Epidermal melanocyte (primary cell): ENCODE data around the gene HOXC11.

ENCODE experiments used
- DNase-seq: peaks from one replicate; pipeline ENCODE4 v3.0.0; 2011; ENCODE audit warnings: low spot score; ENCODE audit not compliant: insufficient read length

HOXC11 gene

GRCh38 chr12:53973236-53974042 lies 513 bp downstream of the HOXC11 start:
- no peak for DNase-seq

DNA sequence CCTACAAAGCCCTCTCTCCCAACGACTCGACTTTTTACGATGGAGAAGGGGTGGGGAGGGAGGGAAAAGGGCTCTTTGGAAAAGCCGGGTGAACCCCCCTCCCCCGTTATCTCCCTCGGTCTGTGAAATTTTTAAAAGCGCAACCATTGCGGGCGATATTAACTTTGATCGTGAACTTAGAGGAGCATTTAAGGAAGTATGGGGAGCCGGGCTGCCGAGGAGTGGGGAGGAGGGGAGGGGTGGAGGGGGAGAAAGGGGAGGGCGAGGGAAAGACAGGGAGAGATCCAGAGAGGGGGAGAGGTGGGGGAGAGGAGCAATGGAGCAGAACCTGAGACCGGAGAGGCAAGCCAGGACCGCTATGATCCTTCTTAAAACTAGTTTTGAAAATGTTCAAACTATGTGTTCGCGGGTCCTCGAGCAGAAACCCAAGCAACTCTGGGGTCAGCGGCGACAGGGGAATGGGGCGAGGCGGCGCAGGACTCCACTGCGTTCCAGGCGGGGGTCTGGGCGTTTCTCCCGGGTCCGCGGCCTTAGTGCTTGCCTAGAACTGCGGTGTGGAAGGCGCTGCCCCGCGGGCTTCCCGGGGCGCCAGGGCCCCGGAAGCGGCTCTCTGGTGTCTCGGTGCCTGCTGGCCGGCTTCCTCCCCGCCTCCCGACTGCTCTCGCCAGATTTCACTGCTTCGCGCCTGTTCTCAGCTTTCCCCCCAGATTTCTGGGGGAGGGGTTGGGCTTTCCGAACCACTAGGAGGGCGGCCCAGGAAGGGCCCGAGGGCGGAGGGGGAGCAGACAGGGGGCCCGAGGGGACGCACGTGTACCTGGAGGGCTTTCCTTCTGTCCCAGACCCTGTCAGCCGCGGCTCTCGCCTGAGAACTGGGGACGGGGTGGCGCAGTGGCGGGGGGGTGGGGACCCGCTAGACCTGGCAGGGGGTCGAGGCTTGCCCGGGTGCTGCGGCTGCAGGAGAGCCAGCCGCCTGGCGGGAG lies 1.4 kb downstream of the HOXC11 start, which contains the start of gene HOTAIR:
HOTAIR (minus strand) TSS at position 871 of the 980 bp plus-strand sequence.
- no peak for DNase-seq

- no peak for DNase-seq
These were observed 2.1 kb downstream of the HOXC11 start for GRCh38 chr12:53975064-53975471.

DNA sequence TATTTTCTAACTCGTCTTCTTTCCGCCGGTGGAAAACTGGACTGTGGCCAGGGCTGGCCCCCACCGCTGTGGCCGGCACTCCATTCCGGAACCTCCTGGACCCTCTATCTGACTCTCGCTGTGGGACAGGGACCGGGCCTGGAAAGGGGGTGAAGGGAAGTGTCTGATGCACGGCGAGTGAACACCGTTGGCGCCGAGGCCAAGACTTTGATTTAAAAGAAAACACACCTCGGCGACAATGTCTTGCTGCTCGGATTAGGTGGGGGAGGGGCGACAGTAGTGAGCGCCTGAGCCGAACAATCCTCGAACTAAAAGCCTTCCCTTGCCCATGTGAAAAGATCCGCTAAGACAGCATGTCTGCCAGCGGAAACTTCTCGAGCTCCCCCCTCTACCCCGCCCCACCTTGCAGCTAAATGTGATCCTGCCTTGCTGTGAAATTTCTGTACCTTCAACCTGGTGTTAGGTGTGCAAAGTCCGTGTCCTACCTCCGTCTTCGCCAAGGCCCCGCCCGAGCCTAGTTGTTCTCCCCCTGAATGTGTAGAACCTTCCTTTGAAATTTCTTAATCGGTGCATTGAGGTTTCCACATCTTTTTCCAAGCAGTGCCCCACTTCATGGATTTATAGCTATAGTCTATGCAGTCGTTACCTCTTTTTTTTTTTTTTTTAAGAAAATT lies 2.7 kb downstream of the HOXC11 start:
- DNase-seq, result no peak

DNA sequence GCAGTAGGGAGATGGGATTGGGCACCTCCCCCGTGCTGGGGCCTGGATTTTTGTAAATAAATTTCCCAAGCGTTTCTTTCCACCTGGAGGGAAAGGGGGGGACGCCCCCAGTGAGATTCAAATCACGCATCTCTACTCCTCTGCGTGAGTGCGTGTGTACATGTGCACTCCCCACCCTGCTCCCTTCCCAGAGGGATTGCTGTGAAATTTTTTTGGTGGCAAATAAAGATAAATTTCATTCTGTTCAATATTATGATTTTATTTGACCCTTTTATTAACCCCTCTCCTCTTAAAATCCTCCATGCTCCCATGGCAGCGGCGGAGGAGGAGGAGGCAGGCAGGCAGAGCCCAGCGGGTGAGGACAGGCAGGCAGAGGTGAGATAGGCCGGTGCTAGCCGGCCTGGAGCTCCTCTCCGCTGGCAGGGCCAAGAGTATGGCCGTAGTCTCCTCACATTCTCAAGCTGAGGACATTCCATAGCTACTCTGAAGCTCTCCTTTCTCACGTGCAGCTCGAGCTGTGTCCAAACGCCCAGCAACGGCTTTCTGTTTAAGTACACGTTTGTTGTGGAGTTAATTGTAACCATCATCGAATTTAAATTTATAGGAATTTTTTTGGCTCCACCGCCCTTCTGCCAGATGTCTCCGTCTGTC lies 3.4 kb downstream of the HOXC11 start:
- DNase-seq, result no peak

GRCh38 chr12:53976823-53977595 lies 4.1 kb downstream of the HOXC11 start:
- DNase-seq, result no peak

DNA sequence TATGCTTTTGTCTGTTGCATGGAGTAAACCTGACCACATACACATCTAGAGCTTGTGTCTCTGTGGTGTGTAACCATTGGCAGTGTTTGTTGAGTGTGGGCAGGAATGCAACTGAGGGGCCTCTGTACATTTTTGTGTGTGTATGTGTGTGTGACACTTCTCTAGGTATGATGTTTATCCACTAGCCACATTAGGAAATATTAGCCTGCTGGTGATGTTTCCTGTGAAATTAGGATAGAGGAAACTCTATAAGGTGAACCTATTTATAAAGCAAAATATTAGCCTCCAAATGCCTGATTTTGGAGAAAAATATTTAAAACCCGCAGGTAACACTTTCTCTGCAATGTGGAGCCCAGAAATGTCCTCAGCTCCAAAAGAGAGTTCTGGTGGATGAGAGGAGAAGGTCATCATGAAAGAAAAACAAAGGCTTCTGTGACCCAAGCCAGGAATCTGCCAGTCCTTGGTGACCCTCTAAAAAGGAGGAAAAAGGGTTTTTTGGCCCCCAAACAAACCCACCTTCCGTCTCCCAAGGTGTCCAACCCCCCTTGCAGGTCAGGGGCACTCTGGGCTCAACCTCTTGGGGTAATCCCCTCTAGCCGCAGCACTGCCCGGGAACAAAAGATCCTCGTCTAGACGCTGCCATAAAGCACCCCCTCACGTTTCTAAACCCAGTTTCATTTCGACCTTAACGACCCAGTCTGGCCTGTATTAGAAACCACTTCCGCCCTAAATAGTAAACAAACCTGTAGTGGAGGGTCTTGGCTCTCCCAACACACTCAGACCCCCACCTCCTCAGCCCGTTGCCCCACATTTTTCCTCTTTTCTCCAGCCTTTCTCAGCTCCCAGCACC lies 4.9 kb downstream of the HOXC11 start:
- no peak for DNase-seq

- DNase-seq, result no peak
These were observed 5.8 kb downstream of the HOXC11 start for GRCh38 chr12:53978477-53979356.

DNA sequence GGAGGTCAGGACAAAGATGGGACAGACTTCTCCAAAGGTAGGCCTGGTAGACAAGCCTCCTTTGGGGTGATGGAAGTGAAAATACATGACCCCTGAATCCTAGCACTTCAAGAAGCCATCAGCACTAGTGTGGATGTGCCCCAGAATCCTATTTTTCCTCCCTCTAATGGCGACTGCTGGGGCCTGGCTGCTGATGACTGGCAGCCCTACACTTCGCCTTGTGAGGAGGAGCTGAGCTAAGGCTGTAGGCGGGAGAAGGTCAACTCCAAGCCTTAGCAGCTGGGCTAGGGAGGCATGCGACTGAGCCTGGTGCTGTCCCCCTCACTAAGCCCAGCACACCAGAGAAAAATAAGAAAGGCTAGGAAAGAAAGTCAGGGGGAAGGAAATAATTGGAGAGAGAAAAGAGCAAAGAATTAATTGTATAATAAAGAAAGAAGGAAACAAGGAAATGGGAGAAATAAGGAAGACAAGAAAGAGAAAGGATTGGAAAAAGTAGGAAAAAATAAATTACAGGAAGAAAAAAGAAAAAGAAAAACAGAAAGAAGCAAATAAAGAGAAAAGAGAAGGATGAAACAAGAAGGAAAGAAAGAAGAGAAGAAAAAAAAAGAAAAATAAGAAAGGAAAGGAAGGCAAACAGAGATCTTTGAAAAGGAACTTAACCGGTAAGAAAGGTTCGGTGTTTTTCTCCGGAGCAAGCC lies 7.3 kb downstream of the HOXC11 start:
- no peak for DNase-seq

- no peak for DNase-seq
These were observed 8.0 kb downstream of the HOXC11 start for GRCh38 chr12:53980802-53981496.

DNA sequence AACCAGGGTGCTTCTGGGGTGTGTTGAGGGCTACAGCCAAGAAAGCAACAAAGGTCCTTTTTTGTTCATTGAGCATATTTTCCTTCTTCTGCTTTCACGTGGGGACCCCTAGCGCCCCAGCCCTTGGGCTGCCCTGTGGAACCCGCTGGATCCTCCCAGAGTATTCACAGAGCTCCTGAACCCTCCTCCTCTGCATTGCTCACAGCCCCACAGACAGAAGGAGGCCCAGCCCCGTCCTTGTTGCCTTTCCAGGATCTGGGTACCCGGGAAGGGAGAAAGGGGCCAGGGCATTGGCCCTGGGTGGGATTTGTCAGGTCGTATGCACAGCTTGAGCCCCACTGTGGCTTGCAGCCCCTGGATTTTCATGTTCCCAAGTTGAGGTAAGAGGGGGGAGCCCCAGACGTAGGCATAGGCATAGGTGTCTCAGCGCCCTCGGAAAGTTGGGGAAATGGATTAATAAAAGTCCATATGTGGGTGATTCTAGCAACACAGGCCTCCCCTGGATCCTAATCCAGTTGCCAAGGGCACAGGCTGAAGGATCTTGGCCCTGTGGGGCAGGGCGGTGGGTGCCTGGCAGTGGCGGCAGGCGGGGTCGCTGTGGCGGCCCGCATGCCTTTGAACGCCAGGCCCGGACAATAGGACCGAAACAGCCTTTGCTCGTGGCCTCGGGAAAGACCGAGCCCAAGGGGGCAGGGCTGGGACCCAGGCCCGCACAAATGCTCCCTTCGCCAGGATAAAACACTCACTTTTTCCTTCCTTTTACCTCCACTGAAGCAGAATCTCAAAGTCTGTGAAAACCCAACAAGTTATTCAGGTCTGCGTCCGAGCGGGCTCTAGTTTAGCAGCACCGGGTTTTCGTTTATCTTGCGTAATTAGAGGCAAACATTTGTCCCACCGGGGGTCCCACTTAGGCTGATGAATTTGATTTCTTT lies 9.0 kb downstream of the HOXC11 start:
- no peak for DNase-seq

GRCh38 chr12:53982648-53983567 lies 10.0 kb downstream of the HOXC11 start:
- no peak for DNase-seq

GRCh38 chr12:53983568-53983949 lies 10.6 kb downstream of the HOXC11 start:
- DNase-seq, result no peak

DNA sequence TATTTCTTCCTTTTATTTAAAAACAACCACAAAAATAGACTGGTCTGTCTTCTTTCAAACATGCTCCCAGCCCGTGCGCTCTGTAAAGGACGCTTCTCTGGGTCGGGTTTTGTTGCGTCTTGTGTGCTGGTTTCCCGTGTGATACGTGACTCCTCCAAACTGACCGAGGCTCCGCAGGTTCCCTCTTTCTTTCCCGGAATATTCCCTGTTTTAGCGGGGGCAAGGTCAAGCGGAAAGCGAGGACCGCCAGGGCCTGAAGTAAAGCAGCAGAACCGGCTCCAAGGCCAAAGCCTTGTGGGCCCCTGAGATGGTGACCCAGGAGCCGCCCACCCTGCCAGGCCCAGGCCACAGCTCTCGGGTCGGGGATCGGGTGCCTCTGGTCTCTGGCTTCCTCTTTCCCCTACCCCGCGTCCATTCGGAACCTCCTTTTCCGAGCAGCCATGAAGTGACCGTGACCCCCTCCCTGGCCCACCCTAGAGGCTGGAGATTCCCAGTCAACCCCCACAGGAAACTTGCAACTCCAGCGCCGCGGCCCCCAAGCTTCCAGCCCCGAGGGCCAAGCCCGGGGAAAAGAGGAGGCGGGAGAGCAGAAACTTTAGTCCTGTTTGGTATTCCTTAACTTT lies 11.1 kb downstream of the HOXC11 start:
- no peak for DNase-seq
